ENCODE data around the gene TPM2.
A peak's percentile ranks its signal among the peaks of the same experiment; 100 is the strongest.

Gene TPM2

DNA sequence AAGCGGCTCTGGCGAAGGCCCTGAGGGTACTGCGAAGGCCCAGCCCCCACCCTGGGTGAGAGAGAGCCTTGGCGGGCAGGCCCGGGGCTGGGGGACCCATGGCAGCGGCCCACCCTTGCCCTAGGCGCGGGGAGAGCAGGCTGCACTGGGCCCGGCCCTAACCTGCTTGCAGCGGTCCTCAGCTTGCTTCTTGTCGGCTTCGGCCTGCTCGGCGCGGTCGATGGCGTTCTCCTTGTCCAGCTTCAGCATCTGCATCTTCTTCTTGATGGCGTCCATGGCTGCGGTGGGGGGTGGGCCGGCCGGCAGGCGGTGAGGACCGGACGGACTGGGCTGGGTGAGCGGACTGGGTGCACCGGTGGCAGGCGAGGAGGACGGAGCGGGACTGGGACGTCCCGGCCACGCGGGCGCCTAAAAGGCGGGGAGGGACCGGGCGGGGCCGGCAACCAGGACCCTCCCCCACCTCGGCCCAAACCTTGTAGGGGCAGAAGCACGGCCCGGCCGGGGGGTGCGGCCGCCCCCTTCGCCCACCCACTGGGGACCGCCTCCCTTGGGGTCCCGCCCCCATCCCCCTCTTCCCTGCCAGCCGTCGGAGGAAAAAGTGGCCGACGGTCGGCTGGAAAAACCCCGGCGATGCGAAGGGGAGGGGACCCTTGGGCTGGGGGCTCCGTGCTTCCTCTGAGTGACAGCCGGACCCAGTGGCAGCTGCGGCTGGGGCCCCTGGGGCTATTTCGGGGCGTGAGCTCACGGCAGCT, at the start of gene TPM2:
Gene TPM2 (minus strand): TSS at position 384 of the 752 bp plus-strand sequence. CDS start 108 bp downstream, at position 276.
- DNase-seq: no peak

GRCh38 chr9:35738924-35739323, 49.2 kb upstream of the TPM2 start:
- no peak for DNase-seq

GRCh38 chr9:35738186-35738585, 48.5 kb upstream of the TPM2 start:
- DNase-seq: no peak

DNA sequence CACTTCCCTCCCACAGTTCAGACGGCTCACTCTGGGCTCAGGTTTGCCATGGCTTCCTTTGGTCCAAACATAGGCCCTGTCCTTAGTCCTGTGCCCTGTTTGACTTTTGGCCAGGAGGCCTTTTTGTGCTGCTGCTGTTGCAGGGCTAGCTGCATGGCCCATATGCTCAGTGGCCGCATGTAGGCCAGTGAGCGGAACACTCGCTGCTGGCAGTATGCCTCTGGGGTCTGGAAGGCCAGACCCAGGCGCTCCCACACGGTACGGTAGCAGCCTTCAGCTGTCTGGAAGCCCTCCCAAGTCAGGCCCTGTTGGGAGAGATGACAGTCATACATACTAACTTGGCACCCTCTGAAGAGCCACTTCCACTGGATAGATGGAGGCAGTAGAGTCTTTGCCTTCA, 47.4 kb upstream of the TPM2 start:
- DNase-seq: no peak

DNA sequence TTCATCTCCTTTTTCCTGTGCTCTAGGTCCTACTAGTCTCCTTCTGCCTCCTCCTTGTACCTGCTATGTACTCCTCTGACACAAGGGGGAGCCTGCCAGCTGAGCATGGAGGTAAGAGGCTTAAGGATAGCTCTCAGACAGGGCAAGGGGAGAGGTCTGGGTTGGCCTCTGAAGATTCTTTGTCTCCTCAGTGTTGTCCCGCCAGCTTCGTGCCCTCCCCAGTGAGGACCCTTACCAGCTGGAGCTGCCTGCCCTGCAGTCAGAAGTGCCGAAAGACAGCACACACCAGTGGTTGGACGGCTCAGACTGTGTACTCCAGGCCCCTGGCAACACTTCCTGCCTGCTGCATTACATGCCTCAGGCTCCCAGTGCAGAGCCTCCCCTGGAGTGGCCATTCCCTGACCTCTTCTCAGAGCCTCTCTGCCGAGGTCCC, 46.5 kb upstream of the TPM2 start:
- DNase-seq: peak; percentile 67

GRCh38 chr9:35734096-35734495, 44.4 kb upstream of the TPM2 start:
- DNase-seq: no peak

DNA sequence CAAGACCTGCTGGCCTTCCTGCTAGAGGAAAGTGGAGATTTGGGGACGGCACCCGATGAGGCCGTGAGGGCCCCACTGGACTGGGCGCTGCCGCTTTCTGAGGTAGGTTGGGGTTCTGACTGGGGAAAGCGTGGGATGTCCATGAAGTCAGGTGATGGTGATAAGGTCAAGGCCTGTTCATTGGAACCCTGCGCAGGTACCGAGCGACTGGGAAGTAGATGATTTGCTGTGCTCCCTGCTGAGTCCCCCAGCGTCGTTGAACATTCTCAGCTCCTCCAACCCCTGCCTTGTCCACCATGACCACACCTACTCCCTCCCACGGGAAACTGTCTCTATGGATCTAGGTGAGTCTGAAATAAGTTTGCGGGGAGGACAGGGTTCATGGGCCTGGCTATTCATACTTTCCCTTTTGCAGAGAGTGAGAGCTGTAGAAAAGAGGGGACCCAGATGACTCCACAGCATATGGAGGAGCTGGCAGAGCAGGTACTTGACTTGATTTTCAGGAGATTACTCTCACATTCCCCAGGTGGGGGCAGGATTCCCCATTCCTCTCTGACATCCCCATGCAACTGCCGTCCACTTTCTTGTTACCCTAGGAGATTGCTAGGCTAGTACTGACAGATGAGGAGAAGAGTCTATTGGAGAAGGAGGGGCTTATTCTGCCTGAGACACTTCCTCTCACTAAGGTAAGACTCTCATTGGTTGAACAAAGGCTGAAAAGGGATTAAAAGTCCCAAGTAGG, 43.2 kb upstream of the TPM2 start:
- DNase-seq: peak; percentile 33

DNA sequence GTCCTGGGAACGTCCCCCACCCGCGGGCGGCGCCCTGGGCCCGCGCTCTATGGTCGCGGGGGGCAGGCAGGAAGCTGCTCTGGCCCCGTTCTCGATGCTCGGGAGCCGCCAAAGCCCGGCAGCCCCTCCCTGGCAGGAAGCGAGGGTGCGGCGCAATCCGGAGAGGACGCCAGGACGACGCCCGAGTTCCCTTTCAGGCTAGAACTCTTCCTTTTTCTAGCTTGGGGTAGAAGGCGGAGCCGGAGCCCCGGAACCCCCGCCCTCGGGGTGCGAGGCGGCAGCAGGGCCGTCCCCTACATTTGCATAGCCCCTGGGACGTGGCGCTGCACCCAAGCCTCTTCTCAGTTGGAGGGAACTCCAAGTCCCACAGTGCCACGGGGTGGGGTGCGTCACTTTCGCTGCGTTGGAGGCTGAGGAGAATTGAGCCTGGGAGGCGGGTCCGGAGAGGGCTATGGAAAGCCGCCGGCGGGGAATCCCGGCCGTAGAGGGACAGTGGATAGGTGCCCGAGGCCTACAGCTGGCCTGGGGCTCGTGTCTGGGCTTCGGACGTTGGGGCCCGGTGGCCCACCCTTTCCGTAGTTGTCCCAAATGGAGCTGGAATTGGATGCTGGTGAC, 42.6 kb upstream of the TPM2 start, which contains the start of the genes CREB3 and TLN1:
Gene CREB3 (plus strand): TSS at position 482 of the 615 bp plus-strand sequence. CDS start 107 bp downstream, at position 589.
Gene TLN1 (minus strand): TSS at position 11 of the 615 bp plus-strand sequence. CDS start 6,501 bp downstream, outside the sequence.
- DNase-seq: peak; percentile 85

GRCh38 chr9:35731415-35732184, 41.9 kb upstream of the TPM2 start:
- peak; percentile 18 for DNase-seq

DNA sequence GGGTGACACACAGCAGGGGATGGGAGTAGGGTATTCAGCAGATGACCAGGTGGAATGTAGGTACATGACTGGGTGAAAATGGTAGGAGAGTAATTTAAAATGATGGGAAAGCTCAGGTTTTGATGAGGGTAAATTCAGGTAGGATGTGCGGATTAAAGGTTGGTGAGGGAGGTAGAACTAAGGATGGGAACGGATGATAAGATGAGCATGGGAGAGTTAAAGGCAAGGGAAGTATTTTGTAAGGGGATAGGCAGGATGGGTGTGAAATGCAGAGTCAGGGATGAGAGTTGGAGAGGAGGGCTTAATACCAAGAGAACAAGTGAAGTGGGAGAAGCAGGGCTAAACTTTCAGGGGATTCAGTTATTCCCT, 40.7 kb upstream of the TPM2 start:
- no peak for DNase-seq

GRCh38 chr9:35729700-35730485, 40.2 kb upstream of the TPM2 start:
- DNase-seq: peak; percentile 3

- no peak for DNase-seq
These were observed 39.4 kb upstream of the TPM2 start for GRCh38 chr9:35729101-35729500.

DNA sequence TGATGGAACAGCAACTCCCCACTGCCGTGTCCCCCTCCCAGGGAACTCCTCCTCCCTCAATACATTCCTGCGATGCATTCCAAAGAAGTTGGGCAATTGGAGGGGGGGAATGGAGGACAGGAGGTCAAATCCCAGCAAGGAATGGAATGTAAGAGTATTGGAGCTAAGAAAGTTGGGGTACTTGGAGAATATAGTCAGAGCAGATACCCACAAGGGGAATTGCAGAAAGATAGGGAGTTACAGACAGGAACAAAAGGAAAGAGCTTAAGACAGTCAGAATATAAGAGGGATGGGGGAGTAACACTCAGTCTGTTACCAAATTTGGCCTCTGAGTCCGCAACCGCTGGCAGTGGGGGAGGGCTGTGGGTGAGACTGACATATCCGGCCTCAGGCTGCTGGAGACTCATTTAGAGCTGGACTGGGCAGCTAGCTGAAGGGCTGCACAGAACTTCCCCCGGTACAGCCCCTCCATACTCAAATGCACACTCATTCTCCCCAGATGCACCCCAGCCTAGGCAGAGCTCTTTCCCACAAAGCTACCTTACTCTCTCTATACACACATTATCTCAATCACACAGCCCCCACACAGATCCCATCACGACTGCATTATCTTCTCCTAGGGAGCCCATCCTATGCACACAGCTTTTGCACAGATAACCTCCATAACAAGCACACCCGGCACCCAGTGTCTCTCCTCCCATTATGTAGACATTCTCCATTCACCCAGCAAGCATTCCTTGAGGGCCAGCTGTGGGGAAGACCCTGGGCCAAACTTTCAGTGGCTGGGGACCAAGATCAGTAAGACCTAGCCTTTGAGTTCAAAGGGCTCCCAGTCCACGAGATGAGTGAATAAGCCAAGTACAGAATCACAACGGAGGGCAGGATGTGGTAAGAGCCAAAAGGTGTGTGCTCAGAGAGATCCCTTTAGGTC, 38.6 kb upstream of the TPM2 start:
- DNase-seq: no peak

GRCh38 chr9:35727676-35728040, 37.9 kb upstream of the TPM2 start:
- no peak for DNase-seq

DNA sequence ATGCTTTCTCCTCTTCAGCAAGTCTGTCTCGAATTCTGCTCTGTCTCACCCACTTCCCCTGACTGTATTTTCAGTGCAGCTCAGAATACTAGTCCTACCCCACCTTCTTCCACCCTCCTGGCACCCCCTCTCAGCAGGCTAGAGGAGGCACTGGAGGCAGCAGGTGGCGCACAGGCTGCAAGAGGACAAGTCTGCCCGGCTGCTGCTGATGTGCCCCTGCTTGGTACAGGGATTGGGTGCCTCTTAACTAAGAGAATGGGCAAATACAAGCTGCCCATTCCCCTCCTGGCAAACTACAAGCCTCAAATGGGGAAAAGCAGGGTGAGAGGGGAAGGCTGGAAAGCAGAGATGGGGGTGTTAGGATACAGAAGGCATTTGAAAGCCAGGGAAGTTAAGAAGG, 37.2 kb upstream of the TPM2 start:
- no peak for DNase-seq

GRCh38 chr9:35725362-35725761, 35.6 kb upstream of the TPM2 start:
- DNase-seq: no peak

GRCh38 chr9:35723908-35724307, 34.2 kb upstream of the TPM2 start:
- no peak for DNase-seq

GRCh38 chr9:35723426-35723825, 33.7 kb upstream of the TPM2 start:
- no peak for DNase-seq

GRCh38 chr9:35719546-35719945, 29.8 kb upstream of the TPM2 start:
- no peak for DNase-seq

- no peak for DNase-seq
These were observed 29.2 kb upstream of the TPM2 start for GRCh38 chr9:35718721-35719511.
